ENCODE data around the gene FAM117B.

FAM117B gene

GRCh38 chr2:202815548-202816360, 181.0 kb downstream of the FAM117B start:
- no peak for ATAC-seq
- no peak for DNase-seq

DNA sequence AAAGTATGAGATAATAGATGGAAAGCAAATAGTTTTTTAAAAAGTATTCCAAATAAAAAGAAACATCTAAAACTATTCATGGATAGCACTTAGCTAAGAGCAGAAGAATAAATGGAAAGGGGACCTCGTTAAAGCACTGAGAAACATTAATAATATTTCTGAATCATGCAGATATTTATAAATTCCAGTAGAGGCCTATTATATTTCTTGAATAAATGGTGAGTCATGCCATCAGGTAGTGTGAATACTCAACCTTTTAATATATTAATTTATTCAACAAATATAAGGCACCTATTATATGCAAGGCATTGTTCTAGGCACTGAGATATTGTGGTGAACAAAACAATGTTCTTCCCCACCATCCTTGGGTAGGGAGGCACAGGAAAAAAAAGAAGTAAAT, 183.0 kb downstream of the FAM117B start:
- no peak for ATAC-seq
- no peak for DNase-seq

GRCh38 chr2:202818321-202818720, 183.6 kb downstream of the FAM117B start:
- DNase-seq (no peak), ATAC-seq (no peak)

All from stimulated activated naive CD8-positive, alpha-beta T cell treated with anti-CD3 and anti-CD28 coated beads, Interleukin-15, Interleukin-2, amounts not matched to agents 100 U/mL and 50 U/mL, for 24 hours (primary cell).